ENCODE results near the gene PDS5B.

DNA sequence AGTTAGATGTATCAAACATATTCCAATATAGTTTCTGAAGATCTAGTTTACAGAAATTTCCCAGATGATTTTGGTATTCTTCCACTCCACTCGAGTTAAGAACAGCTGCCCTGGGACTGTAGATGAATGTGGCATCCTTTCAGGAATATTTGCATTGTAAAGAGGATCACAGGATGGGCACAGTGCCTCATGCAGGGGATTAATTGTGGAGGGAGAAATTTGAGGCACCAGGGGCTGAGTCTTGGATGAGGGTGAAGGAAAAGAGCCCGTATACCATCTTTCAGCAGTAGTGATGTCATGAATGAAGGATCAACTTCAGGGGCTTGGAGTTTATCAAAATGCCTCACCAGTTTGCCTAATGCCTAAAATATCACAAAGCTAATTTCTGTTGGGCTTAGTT, 4.0 kb upstream of the PDS5B start:
- TF ChIP-seq POLR2A (IDR thresholded peaks at IDR 0.05) = no peak
- TF ChIP-seq, protein P1, sequence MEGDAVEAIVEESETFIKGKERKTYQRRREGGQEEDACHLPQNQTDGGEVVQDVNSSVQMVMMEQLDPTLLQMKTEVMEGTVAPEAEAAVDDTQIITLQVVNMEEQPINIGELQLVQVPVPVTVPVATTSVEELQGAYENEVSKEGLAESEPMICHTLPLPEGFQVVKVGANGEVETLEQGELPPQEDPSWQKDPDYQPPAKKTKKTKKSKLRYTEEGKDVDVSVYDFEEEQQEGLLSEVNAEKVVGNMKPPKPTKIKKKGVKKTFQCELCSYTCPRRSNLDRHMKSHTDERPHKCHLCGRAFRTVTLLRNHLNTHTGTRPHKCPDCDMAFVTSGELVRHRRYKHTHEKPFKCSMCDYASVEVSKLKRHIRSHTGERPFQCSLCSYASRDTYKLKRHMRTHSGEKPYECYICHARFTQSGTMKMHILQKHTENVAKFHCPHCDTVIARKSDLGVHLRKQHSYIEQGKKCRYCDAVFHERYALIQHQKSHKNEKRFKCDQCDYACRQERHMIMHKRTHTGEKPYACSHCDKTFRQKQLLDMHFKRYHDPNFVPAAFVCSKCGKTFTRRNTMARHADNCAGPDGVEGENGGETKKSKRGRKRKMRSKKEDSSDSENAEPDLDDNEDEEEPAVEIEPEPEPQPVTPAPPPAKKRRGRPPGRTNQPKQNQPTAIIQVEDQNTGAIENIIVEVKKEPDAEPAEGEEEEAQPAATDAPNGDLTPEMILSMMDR (IDR thresholded peaks at IDR 0.05) = no peak
